ENCODE data around the gene PARVB. TPM values are rescaled to one million over a fixed set of nuclear protein-coding genes. Genes with fewer than 3 reads are reported as not detected.

PARVB gene
- polyA plus RNA-seq, 1 experiment, result 49.5 TPM

- H3K27ac ChIP-seq (ENCODE audit: low read depth, low read length), result no peak overlapping the region
- CTCF ChIA-PET, result no interaction called here
- POLR2A ChIA-PET, result no interaction called here
These were observed 108.6 kb downstream of the PARVB start for GRCh38 chr22:44132724-44133123.

GRCh38 chr22:44133161-44133560, 109.1 kb downstream of the PARVB start:
- DNase-seq (ENCODE audit: low read depth, low spot score), result no peak
- Histone ChIP-seq H3K27ac (ENCODE audit: low read depth, low read length) (no peak overlapping the region), H3K4me3 (ENCODE audit: low read depth, low read length) (no peak overlapping the region), H3K27me3 (ENCODE audit: control insufficient read depth, insufficient read depth, low read length) (no peaks in the 10 kb centered on the region), H3K9me3 (ENCODE audit: control insufficient read depth, insufficient read depth, low read length) (peaks cover 20% of the 10 kb centered on the region)
- ChIA-PET POLR2A (no interaction called here), CTCF (no interaction called here)
- no peak for TF ChIP-seq CTCF (IDR thresholded peaks at IDR 0.05; ENCODE audit: low read depth, low read length)

More at GRCh38 chr22:44132724-44133123, 108.6 kb downstream of the PARVB start:
- Histone ChIP-seq H3K4me3 (ENCODE audit: low read depth, low read length) (no peak overlapping the region), H3K9me3 (ENCODE audit: control insufficient read depth, insufficient read depth, low read length) (peaks cover 16% of the 10 kb centered on the region), H3K27me3 (ENCODE audit: control insufficient read depth, insufficient read depth, low read length) (no peaks in the 10 kb centered on the region)
- no peak for DNase-seq (ENCODE audit: low read depth, low spot score)
- TF ChIP-seq CTCF (IDR thresholded peaks at IDR 0.05; ENCODE audit: low read depth, low read length), result no peak

DNA sequence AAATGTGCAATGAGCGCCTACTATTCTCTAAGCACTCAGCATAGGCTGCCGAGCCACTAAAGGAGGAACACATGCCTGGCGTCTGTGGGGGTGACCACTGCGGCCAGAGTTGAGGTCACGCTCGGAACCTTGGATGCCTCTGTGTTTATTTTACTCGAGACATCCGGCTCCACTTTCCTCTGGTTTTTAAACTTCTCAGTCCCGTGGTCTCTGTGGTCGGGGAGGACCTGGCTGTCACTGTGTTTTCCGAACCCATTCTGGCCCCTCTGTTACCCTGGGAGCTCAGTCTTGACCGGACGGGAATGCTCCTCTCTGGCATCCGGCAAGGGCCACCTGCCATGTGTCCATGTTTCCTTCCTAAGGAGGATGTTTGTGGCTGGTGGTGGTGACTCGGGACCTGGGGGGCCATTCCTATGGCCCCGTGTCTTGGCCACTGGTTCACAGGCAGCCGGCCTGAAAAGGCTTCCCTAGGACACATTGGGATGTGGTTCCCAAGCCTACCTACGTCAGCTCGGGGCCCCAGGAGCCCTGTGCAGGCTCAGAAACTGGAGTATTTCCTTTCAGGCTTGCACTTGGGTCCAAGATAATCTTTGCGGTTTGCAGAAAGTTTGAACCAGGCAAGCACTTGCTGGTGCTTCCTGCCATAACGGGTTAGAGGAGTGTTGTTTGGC, 109.9 kb downstream of the PARVB start:
- no peak for DNase-seq (ENCODE audit: low read depth, low spot score)
- CTCF ChIA-PET, result no interaction called here
- no peak overlapping the region for H3K4me3 ChIP-seq (ENCODE audit: low read depth, low read length)

GRCh38 chr22:44136112-44136511, 112.0 kb downstream of the PARVB start:
- H3K27me3 ChIP-seq (ENCODE audit: control insufficient read depth, insufficient read depth, low read length), result no peaks in the 10 kb centered on the region
- CTCF ChIA-PET, result no interaction called here
- DNase-seq (ENCODE audit: low read depth, low spot score), result no peak
- TF ChIP-seq CTCF (IDR thresholded peaks at IDR 0.05; ENCODE audit: low read depth, low read length), result no peak
- POLR2A ChIA-PET, result no interaction called here
- peaks cover 21% of the 10 kb centered on the region for H3K9me3 ChIP-seq (ENCODE audit: control insufficient read depth, insufficient read depth, low read length)
- H3K4me3 ChIP-seq (ENCODE audit: low read depth, low read length), result no peak overlapping the region
- H3K27ac ChIP-seq (ENCODE audit: low read depth, low read length), result no peak overlapping the region

More for the DNA sequence above, 109.9 kb downstream of the PARVB start:
- Histone ChIP-seq H3K27me3 (ENCODE audit: control insufficient read depth, insufficient read depth, low read length) (no peaks in the 10 kb centered on the region), H3K27ac (ENCODE audit: low read depth, low read length) (no peak overlapping the region), H3K9me3 (ENCODE audit: control insufficient read depth, insufficient read depth, low read length) (peaks cover 21% of the 10 kb centered on the region)
- no peak for TF ChIP-seq CTCF (IDR thresholded peaks at IDR 0.05; ENCODE audit: low read depth, low read length)
- POLR2A ChIA-PET, result no interaction called here

- Histone ChIP-seq H3K27me3 (ENCODE audit: control insufficient read depth, insufficient read depth, low read length) (no peaks in the 10 kb centered on the region), H3K9me3 (ENCODE audit: control insufficient read depth, insufficient read depth, low read length) (peaks cover 21% of the 10 kb centered on the region), H3K27ac (ENCODE audit: low read depth, low read length) (no peak overlapping the region), H3K4me3 (ENCODE audit: low read depth, low read length) (no peak overlapping the region)
- no peak for DNase-seq (ENCODE audit: low read depth, low spot score)
- ChIA-PET POLR2A (no interaction called here), CTCF (no interaction called here)
- no peak for TF ChIP-seq CTCF (IDR thresholded peaks at IDR 0.05; ENCODE audit: low read depth, low read length)
These were observed 112.7 kb downstream of the PARVB start for GRCh38 chr22:44136786-44137185.

All from AG04450 (cell line).